ENCODE measurements around the gene EIF6. TPM values are rescaled to one million over a fixed set of nuclear protein-coding genes. Genes with fewer than 3 reads are reported as not detected.

EIF6 gene
- total and polyA plus RNA-seq, 2 donors (not counting 1 experiment from before 2014, with no cell fraction given): 117 to 156 TPM

DNA sequence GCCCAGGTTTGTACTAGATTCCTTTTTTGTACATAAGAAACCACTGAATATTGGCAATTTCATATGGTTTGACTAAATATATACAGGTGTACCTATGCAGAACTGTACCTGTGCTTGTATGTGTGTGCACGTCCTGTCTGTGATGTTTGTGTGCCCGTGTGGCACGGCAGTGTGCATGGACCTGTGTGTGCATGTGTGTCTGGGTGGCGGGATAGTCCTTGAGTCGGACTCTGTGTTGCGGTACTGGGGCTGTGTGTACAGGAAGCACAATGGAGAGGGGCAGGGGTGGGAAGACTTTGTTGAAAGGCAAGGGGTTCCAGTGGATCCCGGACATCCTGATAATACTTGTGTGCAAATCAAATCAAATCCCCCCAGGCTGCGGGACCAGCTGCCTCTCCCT, 11.1 kb upstream of the EIF6 start:
- Histone ChIP-seq H3K36me3 (ENCODE audit: control insufficient read depth, insufficient read depth, low read length) (no peaks in the 10 kb centered on the region), H3K27ac (ENCODE audit: insufficient read depth, low read length) (no peak overlapping the region), H3K9me3 (ENCODE audit: control insufficient read depth, insufficient read depth, low read depth, low read length) (no peaks in the 10 kb centered on the region), H3K9ac (ENCODE audit: insufficient read depth, low read length) (no peak overlapping the region), H3K4me1 (ENCODE audit: control insufficient read depth, extremely low read depth, insufficient read depth, low read length) (no peaks in the 10 kb centered on the region), H3K79me2 (ENCODE audit: control insufficient read depth, insufficient read depth, low read length) (no peaks in the 10 kb centered on the region), H4K20me1 (ENCODE audit: control insufficient read depth, extremely low read depth, insufficient read depth, low read length) (no peaks in the 10 kb centered on the region), H3K27me3 (ENCODE audit: control insufficient read depth, insufficient read depth, low read length) (peaks cover 3% of the 10 kb centered on the region), H2AFZ (ENCODE audit: low read length) (no peak overlapping the region), H3K4me3 (replicated peaks in 1 of 4; ENCODE audit: control extremely low read depth in 1 of 4, insufficient read depth in 1 of 4, low read depth in 3 of 4, low read length in 4 of 4) (no peak overlapping the region), H3K4me2 (ENCODE audit: extremely low read depth, insufficient read depth, low read length) (no peak overlapping the region)
- DNase-seq (ENCODE audit: low read depth in 2 of 2): no peak
- TF ChIP-seq, protein P1, sequence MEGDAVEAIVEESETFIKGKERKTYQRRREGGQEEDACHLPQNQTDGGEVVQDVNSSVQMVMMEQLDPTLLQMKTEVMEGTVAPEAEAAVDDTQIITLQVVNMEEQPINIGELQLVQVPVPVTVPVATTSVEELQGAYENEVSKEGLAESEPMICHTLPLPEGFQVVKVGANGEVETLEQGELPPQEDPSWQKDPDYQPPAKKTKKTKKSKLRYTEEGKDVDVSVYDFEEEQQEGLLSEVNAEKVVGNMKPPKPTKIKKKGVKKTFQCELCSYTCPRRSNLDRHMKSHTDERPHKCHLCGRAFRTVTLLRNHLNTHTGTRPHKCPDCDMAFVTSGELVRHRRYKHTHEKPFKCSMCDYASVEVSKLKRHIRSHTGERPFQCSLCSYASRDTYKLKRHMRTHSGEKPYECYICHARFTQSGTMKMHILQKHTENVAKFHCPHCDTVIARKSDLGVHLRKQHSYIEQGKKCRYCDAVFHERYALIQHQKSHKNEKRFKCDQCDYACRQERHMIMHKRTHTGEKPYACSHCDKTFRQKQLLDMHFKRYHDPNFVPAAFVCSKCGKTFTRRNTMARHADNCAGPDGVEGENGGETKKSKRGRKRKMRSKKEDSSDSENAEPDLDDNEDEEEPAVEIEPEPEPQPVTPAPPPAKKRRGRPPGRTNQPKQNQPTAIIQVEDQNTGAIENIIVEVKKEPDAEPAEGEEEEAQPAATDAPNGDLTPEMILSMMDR (conservative IDR thresholded peaks at IDR 0.05 in 1 of 2, IDR thresholded peaks at IDR 0.05 in 1 of 2; ENCODE audit: low read depth in 1 of 2, low read length in 2 of 2): no peak
- no peak for TF ChIP-seq EZH2 (IDR thresholded peaks at IDR 0.05; ENCODE audit: low read length, missing control alignments)

DNA sequence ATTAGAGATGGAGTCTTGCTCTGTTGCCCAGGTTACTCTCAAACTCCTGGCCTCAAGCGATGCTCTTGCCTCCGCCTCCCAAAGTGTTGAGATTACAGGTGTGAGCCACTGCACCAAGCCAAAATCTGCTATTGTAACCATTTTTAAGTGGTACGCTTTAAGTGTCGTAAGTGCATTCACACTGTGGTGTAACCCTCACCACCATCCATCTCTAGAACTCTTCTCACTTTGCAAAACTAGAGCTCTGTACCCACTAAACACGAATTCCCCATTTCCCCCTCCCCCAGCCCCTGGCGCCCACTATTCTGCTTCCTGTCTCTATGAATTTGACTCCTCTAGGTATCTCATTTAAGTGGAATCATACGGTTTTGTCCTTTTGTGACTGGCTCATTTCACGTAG, 10.5 kb upstream of the EIF6 start:
- Histone ChIP-seq H2AFZ (ENCODE audit: low read length) (no peak overlapping the region), H3K9me3 (ENCODE audit: control insufficient read depth, insufficient read depth, low read depth, low read length) (no peaks in the 10 kb centered on the region), H3K27me3 (ENCODE audit: control insufficient read depth, insufficient read depth, low read length) (peaks cover 3% of the 10 kb centered on the region), H3K4me3 (replicated peaks in 1 of 4; ENCODE audit: control extremely low read depth in 1 of 4, insufficient read depth in 1 of 4, low read depth in 3 of 4, low read length in 4 of 4) (no peak overlapping the region), H3K27ac (ENCODE audit: insufficient read depth, low read length) (no peak overlapping the region), H3K4me1 (ENCODE audit: control insufficient read depth, extremely low read depth, insufficient read depth, low read length) (no peaks in the 10 kb centered on the region), H3K36me3 (ENCODE audit: control insufficient read depth, insufficient read depth, low read length) (no peaks in the 10 kb centered on the region), H3K9ac (ENCODE audit: insufficient read depth, low read length) (no peak overlapping the region), H3K4me2 (ENCODE audit: extremely low read depth, insufficient read depth, low read length) (no peak overlapping the region), H4K20me1 (ENCODE audit: control insufficient read depth, extremely low read depth, insufficient read depth, low read length) (no peaks in the 10 kb centered on the region), H3K79me2 (ENCODE audit: control insufficient read depth, insufficient read depth, low read length) (no peaks in the 10 kb centered on the region)
- DNase-seq (ENCODE audit: low read depth in 2 of 2): no peak
- no peak for TF ChIP-seq EZH2 (IDR thresholded peaks at IDR 0.05; ENCODE audit: low read length, missing control alignments)
- TF ChIP-seq, protein P1 (conservative IDR thresholded peaks at IDR 0.05 in 1 of 2, IDR thresholded peaks at IDR 0.05 in 1 of 2; ENCODE audit: low read depth in 1 of 2, low read length in 2 of 2): no peak

DNA sequence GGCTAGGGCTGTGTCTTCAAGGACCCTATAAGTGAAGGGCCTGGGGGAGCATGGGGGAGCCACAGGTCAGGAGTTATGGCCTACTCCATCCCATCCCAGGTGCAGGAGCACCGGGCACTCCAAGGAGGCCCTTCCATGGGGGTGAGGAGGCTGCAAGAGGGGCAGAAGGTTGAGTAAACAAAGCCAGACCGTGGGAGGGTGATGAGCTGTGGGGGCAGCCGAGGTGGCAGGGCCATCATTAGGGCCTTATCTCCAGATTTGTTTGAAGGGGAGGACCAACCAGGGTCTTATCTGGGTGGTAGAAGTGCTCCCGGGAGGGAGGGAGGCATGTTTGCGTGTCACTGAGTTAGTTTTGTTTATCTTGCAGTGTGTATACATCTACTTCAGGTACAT, 9.7 kb upstream of the EIF6 start:
- TF ChIP-seq EZH2 (IDR thresholded peaks at IDR 0.05; ENCODE audit: low read length, missing control alignments): no peak
- TF ChIP-seq, protein P1 (conservative IDR thresholded peaks at IDR 0.05 in 1 of 2, IDR thresholded peaks at IDR 0.05 in 1 of 2; ENCODE audit: low read depth in 1 of 2, low read length in 2 of 2): no peak
- H3K36me3 ChIP-seq (ENCODE audit: control insufficient read depth, insufficient read depth, low read length): no peaks in the 10 kb centered on the region
- no peak overlapping the region for H3K4me3 ChIP-seq (replicated peaks in 1 of 4; ENCODE audit: control extremely low read depth in 1 of 4, insufficient read depth in 1 of 4, low read depth in 3 of 4, low read length in 4 of 4)
- H3K4me1 ChIP-seq (ENCODE audit: control insufficient read depth, extremely low read depth, insufficient read depth, low read length): no peaks in the 10 kb centered on the region
- no peak overlapping the region for H3K27ac ChIP-seq (ENCODE audit: insufficient read depth, low read length)
- DNase-seq (ENCODE audit: low read depth in 2 of 2): no peak
- no peak overlapping the region for H2AFZ ChIP-seq (ENCODE audit: low read length)
- no peaks in the 10 kb centered on the region for H3K9me3 ChIP-seq (ENCODE audit: control insufficient read depth, insufficient read depth, low read depth, low read length)
- peaks cover 3% of the 10 kb centered on the region for H3K27me3 ChIP-seq (ENCODE audit: control insufficient read depth, insufficient read depth, low read length)
- H4K20me1 ChIP-seq (ENCODE audit: control insufficient read depth, extremely low read depth, insufficient read depth, low read length): no peaks in the 10 kb centered on the region
- no peaks in the 10 kb centered on the region for H3K79me2 ChIP-seq (ENCODE audit: control insufficient read depth, insufficient read depth, low read length)
- H3K9ac ChIP-seq (ENCODE audit: insufficient read depth, low read length): no peak overlapping the region
- no peak overlapping the region for H3K4me2 ChIP-seq (ENCODE audit: extremely low read depth, insufficient read depth, low read length)
